ENCODE results near the gene GNL3L.

DNA sequence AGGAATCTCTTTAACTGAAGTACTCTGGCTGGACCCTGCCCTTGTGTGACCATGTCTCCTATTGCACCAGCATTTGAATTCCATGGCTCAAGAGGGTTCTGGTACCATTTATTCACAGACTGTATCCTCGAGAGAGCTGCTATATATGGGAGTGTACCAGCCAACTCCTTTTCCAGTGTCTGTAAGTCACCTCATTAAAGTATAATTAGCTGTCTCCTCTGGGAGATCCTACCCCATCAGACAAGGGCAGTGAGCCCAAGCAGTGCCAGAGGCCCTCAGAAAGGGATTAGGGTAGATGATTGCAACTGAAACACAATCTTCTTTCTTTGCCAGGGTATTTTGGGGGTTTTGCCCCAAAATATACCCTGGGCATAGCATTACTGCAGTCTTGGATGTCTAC lies 31.6 kb downstream of the GNL3L start:
- no peak for TF ChIP-seq CTCF (IDR thresholded peaks at IDR 0.05)
- no peak for TF ChIP-seq POLR2A (IDR thresholded peaks at IDR 0.05)

All from heart left ventricle (tissue), 13 donors.